GM19397 (cell line): ENCODE data around the gene RCOR3.
A peak's percentile ranks its signal among the peaks of the same experiment; 100 is the strongest.
"Not testable (repeated sequence)": the region's sequence is repeated elsewhere in the genome, so short reads cannot be mapped to it uniquely, and the experiment has no call there.

ENCODE experiments used
- ATAC-seq: cut with Tn5 transposase; IDR thresholded peaks from one replicate; pipeline ENCODE4 v1.9.1; 2021; ENCODE audit warnings: mild to moderate bottlenecking, moderate library complexity; ENCODE audit not compliant: unreplicated experiment

RCOR3 gene

DNA sequence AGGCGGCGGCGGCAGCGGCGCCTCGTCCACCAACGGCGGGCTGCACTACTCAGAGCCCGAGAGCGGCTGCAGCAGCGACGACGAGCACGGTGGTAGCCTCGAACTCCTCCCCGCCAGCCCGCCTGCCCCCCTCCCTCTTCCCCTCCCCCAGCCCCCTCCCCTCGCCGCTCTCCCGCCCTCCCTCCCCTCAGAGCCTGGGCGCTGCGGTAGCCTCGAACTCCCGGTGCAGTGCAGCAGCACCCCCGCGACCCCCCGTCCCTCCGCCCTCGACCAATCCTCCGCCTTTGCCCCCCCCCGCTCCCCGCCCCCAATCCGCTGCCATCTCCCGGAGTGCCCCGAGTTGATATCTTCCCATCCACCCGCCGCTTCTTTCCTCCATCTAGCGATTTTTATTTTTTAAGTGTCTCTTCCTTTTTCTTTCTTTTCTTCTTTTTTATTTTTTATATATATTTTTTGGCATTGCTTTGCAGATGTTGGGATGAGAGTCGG is 516 bp downstream of the RCOR3 start:
- peak; percentile 9 for ATAC-seq

GRCh38 chr1:211260141-211261107 is 1.3 kb downstream of the RCOR3 start:
- ATAC-seq: peak; percentile 32

GRCh38 chr1:211261229-211261628 is 2.1 kb downstream of the RCOR3 start:
- ATAC-seq: no peak

DNA sequence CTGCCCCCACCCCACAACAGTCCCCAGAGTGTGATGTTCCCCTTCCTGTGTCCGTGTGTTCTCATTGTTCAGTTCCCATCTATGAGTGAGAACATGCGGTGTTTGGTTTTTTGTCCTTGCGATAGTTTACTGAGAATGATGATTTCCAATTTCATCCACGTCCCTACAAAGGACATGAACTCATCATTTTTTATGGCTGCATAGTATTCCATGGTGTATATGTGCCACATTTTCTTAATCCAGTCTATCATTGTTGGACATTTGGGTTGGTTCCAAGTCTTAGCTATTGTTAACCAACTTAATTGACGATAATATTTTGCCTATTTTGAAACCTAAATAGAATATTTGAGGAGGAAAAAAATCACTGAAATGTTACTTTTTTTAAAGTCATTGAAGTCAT is 3.9 kb downstream of the RCOR3 start:
- ATAC-seq: not testable (repeated sequence)

DNA sequence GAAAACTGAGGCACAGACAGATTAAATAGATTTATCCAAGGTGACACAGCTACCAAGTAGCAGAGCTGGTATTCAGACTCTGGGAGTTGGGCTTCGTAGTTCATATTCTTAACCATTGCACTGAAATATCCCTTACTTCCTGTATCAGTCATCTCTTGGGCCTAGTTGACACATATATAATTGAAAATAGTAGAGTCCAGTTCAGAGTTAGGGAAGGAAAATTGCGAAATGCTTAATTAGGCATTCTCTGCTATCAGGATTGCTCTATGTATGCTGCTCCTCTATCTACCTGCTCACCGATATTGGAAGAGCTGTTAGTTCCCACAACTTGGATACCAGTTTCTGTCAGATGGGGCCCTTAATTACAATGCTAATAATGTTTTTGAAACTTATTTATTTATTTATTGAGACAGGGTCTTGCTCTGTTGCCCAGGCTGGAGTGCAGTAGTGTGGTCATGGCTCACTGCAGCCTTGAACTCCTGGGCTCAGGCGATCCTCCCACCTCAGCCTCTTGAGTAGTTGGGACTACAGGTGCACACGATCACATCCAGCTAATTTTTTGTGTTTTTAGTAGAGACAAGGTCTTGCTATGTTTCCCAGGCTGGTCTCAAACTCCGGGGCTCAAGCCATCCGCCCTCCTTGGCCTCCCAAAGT is 8.2 kb downstream of the RCOR3 start:
- ATAC-seq: no peak

DNA sequence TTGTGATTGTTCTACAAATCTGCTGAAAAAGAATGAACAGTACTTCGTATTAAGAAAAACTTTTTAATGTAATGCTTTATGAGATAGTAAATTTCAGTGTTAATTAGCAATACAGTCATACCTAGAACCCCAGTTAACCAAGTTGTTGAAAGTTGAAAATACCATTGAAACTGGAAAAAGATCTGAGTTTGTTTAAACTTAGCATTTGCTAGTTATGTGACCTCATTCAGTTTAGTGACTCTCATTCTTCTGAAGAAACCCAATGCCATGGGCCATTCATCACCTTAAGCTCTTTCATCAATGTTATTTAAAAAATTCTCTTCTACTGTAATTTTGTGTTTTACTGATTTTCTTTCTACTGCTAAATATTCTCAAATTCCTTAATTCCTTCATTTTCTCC is 20.2 kb downstream of the RCOR3 start:
- no peak for ATAC-seq

DNA sequence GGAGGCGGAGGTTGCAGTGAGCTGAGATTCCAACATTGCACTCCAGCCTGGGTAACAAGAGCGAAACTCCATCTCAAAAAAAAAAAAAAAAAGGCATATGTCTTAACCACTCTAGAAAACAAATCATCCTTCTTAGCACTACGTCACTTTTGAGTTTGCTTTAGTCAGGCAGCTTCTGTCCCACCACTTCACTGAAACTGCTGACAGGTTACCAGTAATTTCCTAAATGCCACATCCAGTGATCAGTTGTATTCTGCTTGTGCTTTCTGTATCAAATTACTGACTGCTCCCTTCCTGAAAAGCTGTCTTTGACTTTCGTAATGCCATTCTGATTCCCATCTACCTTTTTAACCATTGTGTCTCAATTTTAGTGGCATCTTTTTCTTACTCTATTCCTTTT is 21.7 kb downstream of the RCOR3 start:
- ATAC-seq: no peak

- ATAC-seq: no peak
Observed at GRCh38 chr1:211281320-211282022, 22.3 kb downstream of the RCOR3 start.

DNA sequence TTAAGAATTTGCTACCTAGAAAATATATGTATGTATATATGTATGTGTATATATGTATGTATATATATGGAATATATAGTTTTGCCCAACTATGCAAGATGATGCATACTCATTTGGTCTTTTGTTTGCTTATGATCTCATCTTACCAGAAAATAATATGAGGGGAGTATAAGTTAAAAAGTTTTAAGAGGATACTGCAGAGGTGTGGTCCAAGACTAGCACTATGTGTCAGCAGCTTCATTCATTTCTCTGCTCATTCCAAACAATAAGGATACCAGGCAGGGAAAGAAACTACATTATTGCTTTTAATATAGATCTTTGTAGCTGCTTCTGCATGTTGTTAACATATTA is 22.8 kb downstream of the RCOR3 start:
- ATAC-seq: no peak

- ATAC-seq: no peak
Observed at GRCh38 chr1:211285196-211285595, 26.0 kb downstream of the RCOR3 start.

DNA sequence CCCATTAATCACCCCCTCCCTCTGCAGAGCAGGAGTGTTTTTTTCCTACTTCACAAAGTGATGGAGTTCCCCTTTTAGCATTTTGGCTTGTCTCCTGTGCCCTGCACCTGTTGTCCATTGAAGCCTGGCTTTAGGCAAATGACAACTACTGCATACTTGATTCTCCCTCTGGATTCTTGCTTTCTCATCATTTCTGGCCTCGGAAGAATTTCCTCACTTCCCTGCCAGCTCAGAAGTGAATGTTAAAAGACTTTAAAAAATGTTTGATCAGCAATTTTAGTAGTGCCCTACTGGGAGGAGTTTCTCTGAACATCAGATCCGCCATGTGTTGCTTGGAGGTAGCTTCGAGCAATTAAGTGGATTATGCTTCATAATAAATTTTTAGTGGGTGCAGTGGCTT is 28.1 kb downstream of the RCOR3 start:
- ATAC-seq: no peak

GRCh38 chr1:211292411-211292810 is 33.2 kb downstream of the RCOR3 start:
- no peak for ATAC-seq

DNA sequence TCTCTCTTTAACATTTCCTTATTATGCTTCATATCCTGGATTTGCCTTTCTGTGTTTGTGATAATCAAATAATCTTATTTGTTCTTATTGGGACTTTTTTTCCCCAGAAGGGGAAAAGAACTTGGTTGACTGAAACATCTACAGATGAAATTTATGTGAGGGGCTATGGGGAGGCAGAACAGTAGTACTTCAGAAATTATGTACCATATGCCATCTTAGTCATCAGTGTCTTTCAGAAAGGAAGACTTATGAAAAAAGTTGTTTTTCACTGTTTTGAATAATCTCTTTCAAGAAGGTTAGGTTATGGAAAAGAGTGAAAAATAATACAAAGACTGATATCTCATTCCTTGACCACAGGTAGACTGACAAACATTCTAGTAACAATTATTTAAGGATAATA is 37.2 kb downstream of the RCOR3 start:
- ATAC-seq: no peak

- ATAC-seq: no peak
Observed at GRCh38 chr1:211305044-211305443, 45.9 kb downstream of the RCOR3 start.

DNA sequence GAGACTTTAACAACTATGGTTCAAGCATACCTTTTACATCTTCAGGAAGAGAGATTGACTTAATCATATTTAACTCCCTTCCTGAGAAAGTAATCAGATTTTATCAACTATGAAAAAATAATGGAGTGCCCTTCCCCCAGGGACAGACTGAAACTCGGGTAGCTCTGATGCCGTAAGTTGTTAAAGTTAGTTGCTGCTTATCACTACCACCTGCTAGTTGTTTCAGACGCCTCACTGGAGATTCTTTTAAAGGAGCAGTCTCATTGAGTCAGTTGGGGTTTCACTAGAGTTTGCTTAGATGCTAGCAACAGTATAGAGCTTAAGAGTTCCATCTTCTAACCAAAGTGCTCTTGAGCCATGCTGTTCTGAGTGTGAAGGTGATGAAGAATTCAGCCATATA is 50.5 kb downstream of the RCOR3 start:
- no peak for ATAC-seq

DNA sequence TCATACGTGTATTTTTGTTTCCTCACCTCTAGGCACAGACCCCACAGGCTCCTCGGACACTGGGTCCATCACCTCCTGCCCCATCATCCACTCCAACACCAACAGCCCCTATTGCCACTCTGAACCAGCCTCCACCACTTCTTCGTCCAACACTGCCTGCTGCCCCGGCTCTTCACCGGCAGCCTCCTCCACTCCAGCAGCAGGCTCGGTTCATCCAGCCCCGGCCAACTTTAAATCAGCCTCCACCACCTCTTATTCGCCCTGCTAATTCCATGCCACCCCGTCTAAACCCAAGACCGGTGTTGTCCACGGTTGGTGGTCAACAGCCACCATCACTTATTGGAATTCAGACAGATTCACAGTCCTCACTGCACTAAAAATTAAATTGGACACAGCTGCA is 54.2 kb downstream of the RCOR3 start:
- ATAC-seq: no peak

GRCh38 chr1:211318576-211319280 is 59.6 kb downstream of the RCOR3 start:
- ATAC-seq: no peak

- no peak for ATAC-seq
Observed at GRCh38 chr1:211319892-211320291, 60.7 kb downstream of the RCOR3 start.

- no peak for ATAC-seq
Observed at GRCh38 chr1:211320980-211321379, 61.8 kb downstream of the RCOR3 start.

DNA sequence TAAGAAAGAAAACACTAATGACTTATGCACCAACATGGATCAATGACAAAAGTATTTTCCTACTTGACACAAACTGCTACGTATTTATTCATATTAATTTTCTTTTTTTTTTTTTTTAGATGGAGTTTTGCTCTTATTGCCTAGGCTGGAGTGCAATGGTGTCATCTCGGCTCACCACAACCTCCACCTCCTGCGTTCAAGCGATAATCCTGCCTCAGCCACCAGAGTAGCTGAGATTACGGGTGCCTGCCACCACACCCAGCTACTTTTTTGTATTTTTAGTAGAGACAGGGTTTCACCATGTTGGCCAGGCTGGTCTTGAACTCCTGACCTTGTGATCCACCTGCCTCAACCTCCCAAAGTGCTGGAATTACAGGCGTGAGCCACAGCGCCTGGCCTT is 62.5 kb downstream of the RCOR3 start:
- ATAC-seq: not testable (repeated sequence)
